Body of pancreas (tissue), 4 donors: ENCODE data around the gene TC2N. TPM values are rescaled to one million over a fixed set of nuclear protein-coding genes. Genes with fewer than 3 reads are reported as not detected.
A peak's percentile ranks its signal among the peaks of the same experiment; 100 is the strongest.
"Not testable (repeated sequence)": the region's sequence is repeated elsewhere in the genome, so short reads cannot be mapped to it uniquely, and the experiment has no call there.

Experiments used
- ATAC-seq: fragments of 150-250 bp; one replicate; pipeline ENCODE4 v1.9.1; 2016
- DNase-seq, 4 donors: peaks; one replicate each; pipeline ENCODE4 v3.0.0-alpha.2; 2019
- H3K27ac ChIP-seq, 4 donors: fragments of 200-600 bp; sonication (generic); 1 replicate in 3 of 4; 2 replicates in 1 of 4; pipeline versions ENCODE4 v1.5.1 to v1.6.1; 2016 to 2019; ENCODE audit warnings: mild to moderate bottlenecking in 1 of 4, mixed read lengths in 1 of 4, moderate library complexity in 1 of 4
- H3K27me3 ChIP-seq, 2 donors: fragments of 200-600 bp; sonication (generic); one replicate each; pipeline ENCODE4 v1.6.0; 2016; ENCODE audit warnings: mild to moderate bottlenecking in 1 of 2
- H3K36me3 ChIP-seq, 2 donors: fragments of 200-600 bp; sonication (generic); replicated peaks in 1 of 2; 2 replicates each; pipeline ENCODE4 v1.5.1; 2016; ENCODE audit warnings: low read depth in 2 of 2; ENCODE audit not compliant: insufficient read depth in 1 of 2
- H3K4me1 ChIP-seq: fragments of 200-600 bp; sonication (generic); one replicate; pipeline ENCODE4 v1.6.0; 2016
- H3K4me3 ChIP-seq, 2 donors: fragments of 200-600 bp; sonication (generic); 1 replicate in 1 of 2; 2 replicates in 1 of 2; pipeline ENCODE4 v1.5.1; 2016 to 2019
- H3K9me3 ChIP-seq, 3 donors: fragments of 200-600 bp; sonication (generic); 1 replicate in 2 of 3; 2 replicates in 1 of 3; pipeline ENCODE4 v1.5.1; 2016
- POLR2A ChIP-seq, 3 donors: fragments of 450-650 bp; IDR thresholded peaks; one replicate each; pipeline ENCODE4 v1.6.1; 2016; ENCODE audit warnings: antibody characterized with exemption in 3 of 3, mild to moderate bottlenecking in 2 of 3
- WGBS, 2 donors: methylation state at CpG; one replicate each; pipeline ENCODE4 v1.1.5; 2017; 5-methylcytosine and 5-hydroxymethylcytosine counted together
- intact Hi-C: fragments of 100-400 bp; cut with DNase I; formaldehyde crosslinking; loops from one replicate; pipeline ENCODE4 v1.15.1; 2023
- total RNA-seq, 2 donors: library from RNA; depleted of rRNA; stranded (reverse); fragments of >200 nt; gene quantifications; one replicate each; pipeline ENCODE4 v1.1.0, GENCODE V29; 2016
- TF ChIP-seq, protein P1 (sequence below), 7 experiments: fragments of 450-650 bp in 4 of 7; fragments of 200-600 bp in 3 of 7; sonication (generic) in 3 of 7; IDR thresholded peaks; one replicate each; pipeline ENCODE4 v1.5.1; 2016 to 2019; ENCODE audit warnings: antibody characterized with exemption in 7 of 7

The TC2N gene
- total RNA-seq, 2 donors from 2014 or later, result 105 to 168 TPM

DNA sequence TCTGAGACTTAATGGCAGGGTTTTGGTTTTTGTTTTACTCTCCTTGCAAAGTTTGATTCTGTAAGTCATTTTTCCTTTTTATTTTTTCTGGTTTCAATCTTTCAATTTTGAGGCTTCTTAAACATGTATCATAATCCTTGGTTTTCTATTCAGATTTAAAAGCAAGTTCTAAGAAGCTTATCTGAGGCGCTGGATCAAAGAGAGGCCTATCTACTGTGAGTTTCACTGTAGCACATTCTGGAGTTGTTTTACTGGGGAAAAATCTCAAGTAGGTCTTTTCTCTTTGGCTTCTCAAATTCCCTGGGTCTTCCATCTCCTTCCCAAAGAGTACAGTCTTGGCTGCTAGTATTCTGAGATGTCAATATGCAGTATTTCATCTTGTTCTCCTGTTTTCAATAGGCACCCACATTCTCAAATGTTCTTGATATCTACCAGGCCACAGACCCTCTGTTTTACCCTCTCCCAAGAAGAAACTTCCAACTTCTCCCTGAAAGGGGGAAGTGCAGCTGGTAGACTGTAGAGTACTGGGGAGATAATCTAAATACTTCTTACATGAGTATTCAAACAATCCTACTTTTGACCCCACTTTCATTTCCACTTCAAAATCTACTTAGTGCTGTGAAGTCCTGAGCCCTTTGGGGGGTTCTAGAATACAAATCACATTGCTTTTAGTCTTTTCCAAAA lies 124.6 kb downstream of the TC2N start:
- ATAC-seq (no peak), DNase-seq (no peak)
- Histone ChIP-seq H3K36me3 (no peaks in the 10 kb centered on the region), H3K4me1 (peaks cover 35% of the 10 kb centered on the region), H3K9me3 (no peaks in the 10 kb centered on the region), H3K4me3 (no peak overlapping the region), H3K27me3 (no peaks in the 10 kb centered on the region), H3K27ac (peak overlapping the region; percentile 25 to 81 (median 56))
- intact Hi-C loops, result no loop called here
- 59 to 72% methylated on average over 1 of the region's 1 CpG for WGBS, 2 donors
- no peak for TF ChIP-seq POLR2A (IDR thresholded peaks at IDR 0.05)
- TF ChIP-seq, protein P1, sequence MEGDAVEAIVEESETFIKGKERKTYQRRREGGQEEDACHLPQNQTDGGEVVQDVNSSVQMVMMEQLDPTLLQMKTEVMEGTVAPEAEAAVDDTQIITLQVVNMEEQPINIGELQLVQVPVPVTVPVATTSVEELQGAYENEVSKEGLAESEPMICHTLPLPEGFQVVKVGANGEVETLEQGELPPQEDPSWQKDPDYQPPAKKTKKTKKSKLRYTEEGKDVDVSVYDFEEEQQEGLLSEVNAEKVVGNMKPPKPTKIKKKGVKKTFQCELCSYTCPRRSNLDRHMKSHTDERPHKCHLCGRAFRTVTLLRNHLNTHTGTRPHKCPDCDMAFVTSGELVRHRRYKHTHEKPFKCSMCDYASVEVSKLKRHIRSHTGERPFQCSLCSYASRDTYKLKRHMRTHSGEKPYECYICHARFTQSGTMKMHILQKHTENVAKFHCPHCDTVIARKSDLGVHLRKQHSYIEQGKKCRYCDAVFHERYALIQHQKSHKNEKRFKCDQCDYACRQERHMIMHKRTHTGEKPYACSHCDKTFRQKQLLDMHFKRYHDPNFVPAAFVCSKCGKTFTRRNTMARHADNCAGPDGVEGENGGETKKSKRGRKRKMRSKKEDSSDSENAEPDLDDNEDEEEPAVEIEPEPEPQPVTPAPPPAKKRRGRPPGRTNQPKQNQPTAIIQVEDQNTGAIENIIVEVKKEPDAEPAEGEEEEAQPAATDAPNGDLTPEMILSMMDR (IDR thresholded peaks at IDR 0.05), result no peak

DNA sequence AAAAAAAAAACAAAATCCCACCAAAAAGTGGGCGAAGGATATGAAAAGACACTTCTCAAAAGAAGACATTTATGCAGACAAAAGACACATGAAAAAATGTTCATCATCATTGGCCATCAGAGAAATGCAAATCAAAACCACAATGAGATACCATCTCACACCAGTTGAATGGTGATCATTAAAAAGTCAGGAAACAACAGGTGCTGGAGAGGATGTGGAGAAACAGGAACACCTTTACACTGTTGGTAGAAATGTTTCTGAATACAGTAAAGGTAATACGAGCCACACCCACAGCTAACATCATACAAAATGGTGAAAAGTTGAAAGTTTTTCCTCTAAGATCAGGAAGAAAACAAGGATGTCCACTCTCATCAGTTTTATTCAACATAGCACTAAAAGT lies 127.5 kb downstream of the TC2N start:
- 87 to 100% methylated on average over 2 of the region's 2 CpGs for WGBS, 2 donors
- H3K27me3 ChIP-seq, DNase-seq, intact Hi-C loops, H3K9me3 ChIP-seq, H3K4me3 ChIP-seq, H3K27ac ChIP-seq, ATAC-seq, H3K36me3 ChIP-seq: not testable (repeated sequence)
- peaks cover 24% of the 10 kb centered on the region for H3K4me1 ChIP-seq

DNA sequence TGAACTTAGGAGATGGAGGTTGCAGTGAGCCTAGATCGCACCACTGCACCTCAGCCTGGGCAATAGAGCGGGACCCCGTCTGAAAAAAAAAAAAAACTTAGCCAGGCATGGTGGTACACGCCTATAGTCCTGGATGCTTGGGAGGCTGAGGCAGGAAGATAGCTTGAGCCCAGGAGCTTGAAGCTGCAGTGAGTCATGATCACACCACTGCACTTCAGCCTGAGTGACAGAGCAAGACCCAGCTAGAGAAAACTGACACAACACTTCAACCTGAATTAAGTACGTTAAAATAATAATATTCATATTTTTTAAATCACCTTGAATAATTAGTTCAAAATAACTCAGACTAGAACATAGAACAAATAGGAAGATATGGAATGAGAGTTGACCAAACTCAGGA lies 129.7 kb downstream of the TC2N start:
- no peak overlapping the region for H3K4me3 ChIP-seq
- intact Hi-C loops, result no loop called here
- TF ChIP-seq, protein P1 (IDR thresholded peaks at IDR 0.05), result no peak
- no peak for TF ChIP-seq POLR2A (IDR thresholded peaks at IDR 0.05)
- no peak for DNase-seq
- 89 to 90% methylated on average over 5 of the region's 5 CpGs for WGBS, 2 donors
- no peaks in the 10 kb centered on the region for H3K27me3 ChIP-seq
- H3K27ac ChIP-seq, result no peak overlapping the region
- no peak for ATAC-seq
- no peaks in the 10 kb centered on the region for H3K9me3 ChIP-seq
- H3K36me3 ChIP-seq, result no peaks in the 10 kb centered on the region
- H3K4me1 ChIP-seq, result peaks cover 1% of the 10 kb centered on the region

DNA sequence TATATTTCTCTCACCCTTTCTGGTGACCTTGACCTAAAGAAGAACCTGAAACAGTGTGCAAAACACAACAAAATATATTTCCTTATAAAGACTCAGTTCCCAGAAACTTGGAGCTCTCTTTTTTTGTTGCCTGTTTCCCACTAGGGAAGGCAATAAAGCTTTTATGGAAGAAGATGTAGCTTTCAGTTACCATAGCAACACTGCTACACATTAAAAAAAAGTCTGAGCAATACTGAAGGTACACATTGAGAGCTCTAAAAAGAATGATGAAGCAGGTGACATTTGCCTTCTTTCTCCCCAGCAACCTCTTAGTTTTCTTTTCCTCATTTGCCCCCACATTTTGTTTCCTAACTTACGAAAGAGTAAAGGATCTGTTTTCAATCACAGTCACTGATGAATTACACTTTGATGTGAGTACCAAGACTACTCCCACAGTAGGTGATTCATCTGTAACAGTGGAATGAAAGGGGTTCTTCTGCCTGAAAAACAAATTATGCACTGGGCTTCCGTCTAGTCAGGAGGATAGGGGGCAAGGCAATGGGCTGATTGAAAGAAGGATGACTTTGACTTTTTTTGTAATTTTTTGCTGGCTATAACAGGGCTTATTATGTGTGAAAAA lies 134.4 kb downstream of the TC2N start:
- H3K27me3 ChIP-seq, result no peaks in the 10 kb centered on the region
- H3K9me3 ChIP-seq, result no peaks in the 10 kb centered on the region
- no peaks in the 10 kb centered on the region for H3K4me1 ChIP-seq
- no peak for TF ChIP-seq POLR2A (IDR thresholded peaks at IDR 0.05)
- TF ChIP-seq, protein P1 (IDR thresholded peaks at IDR 0.05), result no peak
- no peaks in the 10 kb centered on the region for H3K36me3 ChIP-seq
- no peak overlapping the region for H3K27ac ChIP-seq
- H3K4me3 ChIP-seq, result no peak overlapping the region
- no peak for DNase-seq
- WGBS, 2 donors, result 46 to 80% methylated on average over 2 of the region's 2 CpGs
- intact Hi-C loops, result no loop called here
- peak; percentile 35 for ATAC-seq

DNA sequence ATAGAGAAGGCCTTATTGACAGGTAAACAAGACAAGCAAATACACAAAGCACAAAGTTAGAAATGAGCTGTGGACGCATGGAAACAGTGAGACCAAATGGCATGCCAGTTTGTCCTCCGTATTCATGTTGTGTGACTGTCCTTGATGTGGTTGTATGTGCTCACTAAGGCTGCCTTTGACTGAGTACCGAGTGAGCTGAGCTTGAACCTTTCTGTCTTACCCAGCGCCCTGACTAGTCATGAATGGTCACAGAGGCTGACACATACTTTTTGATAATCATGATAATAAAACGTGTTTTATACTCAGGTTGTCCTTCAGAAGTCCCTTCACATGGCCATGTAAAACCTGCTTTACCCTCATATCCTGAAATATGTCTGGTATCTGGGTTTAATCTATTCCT lies 134.9 kb downstream of the TC2N start:
- Histone ChIP-seq H3K4me1 (no peaks in the 10 kb centered on the region), H3K27ac (no peak overlapping the region), H3K9me3 (no peaks in the 10 kb centered on the region), H3K4me3 (no peak overlapping the region), H3K36me3 (no peaks in the 10 kb centered on the region), H3K27me3 (no peaks in the 10 kb centered on the region)
- WGBS, 2 donors, result 67 to 68% methylated on average over 5 of the region's 5 CpGs
- ATAC-seq (peak; percentile 12), DNase-seq (no peak)
- intact Hi-C loops, result no loop called here
- TF ChIP-seq POLR2A (IDR thresholded peaks at IDR 0.05), result no peak
- TF ChIP-seq, protein P1 (IDR thresholded peaks at IDR 0.05), result no peak
